Measurements from ENCODE around the gene CCDC85A.
A peak's percentile ranks its signal among the peaks of the same experiment; 100 is the strongest.

- no peak for TF ChIP-seq CTCF (IDR thresholded peaks at IDR 0.05)
- TF ChIP-seq YY1 (IDR thresholded peaks at IDR 0.05; ENCODE audit: low read depth), result no peak
- TF ChIP-seq CHD2 (IDR thresholded peaks at IDR 0.05; ENCODE audit: low read length, partially characterized antibody), result no peak
- TF ChIP-seq USF2 (IDR thresholded peaks at IDR 0.05; ENCODE audit: borderline replicate concordance, low read depth, low read length), result no peak
- no peak for TF ChIP-seq ZBTB33 (IDR thresholded peaks at IDR 0.05; ENCODE audit: borderline replicate concordance, low read depth)
- no peak for TF ChIP-seq RFX5 (IDR thresholded peaks at IDR 0.05; ENCODE audit: low read length)
- peak; percentile 55; the same call in 1 of the 2 replicates for TF ChIP-seq POLR2AphosphoS5 (IDR thresholded peaks at IDR 0.05; ENCODE audit: low read depth, low read length)
- no peak for TF ChIP-seq EZH2phosphoT487 (IDR thresholded peaks at IDR 0.05; ENCODE audit: borderline replicate concordance, low read depth)
- no peak for TF ChIP-seq FOXJ3 (CRISPR knock-in tag; IDR thresholded peaks at IDR 0.05)
- TF ChIP-seq EP300 (IDR thresholded peaks at IDR 0.05; ENCODE audit: borderline replicate concordance in 1 of 2, low read depth in 1 of 2, low read length in 1 of 2), result peak; percentile 61 to 70
- 0 out of 2 replicates have a peak, but pooled peaks have one; percentile 2 for TF ChIP-seq SMC3 (IDR thresholded peaks at IDR 0.05; ENCODE audit: low read depth, low read length)
- TF ChIP-seq TAF1 (IDR thresholded peaks at IDR 0.05; ENCODE audit: borderline replicate concordance, low read depth, low read length), result no peak
- peak; percentile 53; the same call in 1 of the 2 replicates for TF ChIP-seq FOXM1 (IDR thresholded peaks at IDR 0.05; ENCODE audit: low read depth)
- TF ChIP-seq SIN3A (IDR thresholded peaks at IDR 0.05; ENCODE audit: borderline replicate concordance, low read depth, low read length), result no peak
Measured at GRCh38 chr2:56239437-56239836, 55.6 kb downstream of the CCDC85A start.

All from SK-N-SH (cell line).